ENCODE measurements around the gene FMN1. TPM values are rescaled to one million over a fixed set of nuclear protein-coding genes. Genes with fewer than 3 reads are reported as not detected.

The FMN1 gene
- total and polyA plus RNA-seq, 12 donors: 0.22 to 5.5 (median 3.3) TPM

DNA sequence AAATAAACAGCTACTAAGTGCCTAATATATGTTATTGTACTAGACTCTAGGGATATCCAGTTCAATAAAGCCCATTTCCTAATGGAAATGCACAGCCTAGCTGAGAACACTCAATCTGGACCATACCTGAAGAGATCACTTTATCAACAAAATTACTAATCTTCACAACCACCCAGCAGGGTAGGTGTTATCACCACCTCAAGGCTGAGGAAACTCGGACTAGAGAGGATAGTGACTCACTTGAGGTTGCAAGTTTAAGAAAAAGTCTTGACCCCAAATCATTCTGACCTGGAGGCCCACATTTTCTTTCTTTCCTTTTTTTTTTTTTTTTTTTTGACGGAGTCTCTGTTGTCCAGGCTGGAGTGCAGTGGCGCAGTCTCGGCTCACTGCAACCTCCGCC, 3.1 kb upstream of the FMN1 start:
- ATAC-seq: no peak
- intact Hi-C loops (cut with DNase I): no loop called here
- no peak overlapping the region for H3K4me3 ChIP-seq
- 79 to 85% methylated on average over 4 to 5 of the region's 5 CpGs for WGBS, 2 donors
- peaks cover 0 to 12% (median 6%) of the 10 kb centered on the region in 7 donors for H3K27me3 ChIP-seq
- H3K4me1 ChIP-seq: peaks cover 0 to 23% (median 5%) of the 10 kb centered on the region in 9 donors
- no peaks in the 10 kb centered on the region for H3K9me3 ChIP-seq
- no peak overlapping the region for H3K27ac ChIP-seq
- H3K36me3 ChIP-seq: no peaks in the 10 kb centered on the region
- TF ChIP-seq, protein P1, sequence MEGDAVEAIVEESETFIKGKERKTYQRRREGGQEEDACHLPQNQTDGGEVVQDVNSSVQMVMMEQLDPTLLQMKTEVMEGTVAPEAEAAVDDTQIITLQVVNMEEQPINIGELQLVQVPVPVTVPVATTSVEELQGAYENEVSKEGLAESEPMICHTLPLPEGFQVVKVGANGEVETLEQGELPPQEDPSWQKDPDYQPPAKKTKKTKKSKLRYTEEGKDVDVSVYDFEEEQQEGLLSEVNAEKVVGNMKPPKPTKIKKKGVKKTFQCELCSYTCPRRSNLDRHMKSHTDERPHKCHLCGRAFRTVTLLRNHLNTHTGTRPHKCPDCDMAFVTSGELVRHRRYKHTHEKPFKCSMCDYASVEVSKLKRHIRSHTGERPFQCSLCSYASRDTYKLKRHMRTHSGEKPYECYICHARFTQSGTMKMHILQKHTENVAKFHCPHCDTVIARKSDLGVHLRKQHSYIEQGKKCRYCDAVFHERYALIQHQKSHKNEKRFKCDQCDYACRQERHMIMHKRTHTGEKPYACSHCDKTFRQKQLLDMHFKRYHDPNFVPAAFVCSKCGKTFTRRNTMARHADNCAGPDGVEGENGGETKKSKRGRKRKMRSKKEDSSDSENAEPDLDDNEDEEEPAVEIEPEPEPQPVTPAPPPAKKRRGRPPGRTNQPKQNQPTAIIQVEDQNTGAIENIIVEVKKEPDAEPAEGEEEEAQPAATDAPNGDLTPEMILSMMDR (IDR thresholded peaks at IDR 0.05): no peak
- DNase-seq: no peak

DNA sequence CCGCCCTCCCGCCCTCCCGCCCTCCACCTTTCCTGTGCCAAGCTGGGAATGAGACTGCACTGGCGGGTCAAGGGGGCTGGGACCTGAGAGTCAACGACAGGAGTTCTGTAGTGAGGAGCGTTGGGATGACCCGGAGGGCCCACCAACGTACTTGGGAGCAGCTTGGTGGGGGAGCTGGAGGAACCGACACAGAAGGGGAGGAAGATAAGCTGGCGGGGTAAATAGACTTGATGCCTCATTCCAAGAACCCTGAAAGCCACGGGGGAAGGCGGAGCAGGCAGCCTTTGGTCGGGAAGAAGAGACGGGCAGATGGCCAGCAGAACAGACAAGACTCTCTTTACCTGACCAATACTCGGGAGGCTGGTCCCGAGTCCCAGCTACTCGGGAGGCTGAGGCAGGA, 277 bp downstream of the FMN1 start:
- no peaks in the 10 kb centered on the region for H3K36me3 ChIP-seq
- TF ChIP-seq, protein P1 (IDR thresholded peaks at IDR 0.05): no peak
- H3K27me3 ChIP-seq: peaks cover 0 to 18% (median 9%) of the 10 kb centered on the region in 7 donors
- ATAC-seq (peak in 1 of 8 donors; percentile 8), DNase-seq (no peak)
- H3K4me3 ChIP-seq: peak overlapping the region in 9 of 10 donors; percentile 18 to 65 (median 54)
- intact Hi-C loops (cut with DNase I): no loop called here
- peaks cover 0 to 12% (median 5%) of the 10 kb centered on the region in 9 donors for H3K4me1 ChIP-seq
- WGBS, 2 donors: 7 to 14% methylated on average over 17 of the region's 17 CpGs
- H3K9me3 ChIP-seq: no peaks in the 10 kb centered on the region
- no peak overlapping the region for H3K27ac ChIP-seq

DNA sequence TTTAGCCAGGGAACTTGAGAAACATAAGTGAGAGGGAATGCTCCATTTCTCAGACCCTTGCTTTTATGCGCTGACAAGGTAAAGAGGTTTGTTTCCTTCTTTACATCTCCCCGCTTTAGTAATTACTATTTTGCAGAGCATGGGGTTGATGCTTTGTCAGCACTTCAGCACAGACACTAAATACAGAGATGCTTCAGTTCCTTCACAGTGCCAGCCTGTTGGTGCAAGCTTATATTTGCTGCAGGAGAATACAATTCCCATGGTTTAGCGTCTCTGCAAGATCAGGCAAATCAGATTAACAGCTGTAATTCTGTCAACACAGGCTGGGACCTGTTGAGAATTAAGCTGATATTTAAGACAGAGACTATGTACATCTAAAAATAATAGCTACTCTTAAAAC, 2.9 kb downstream of the FMN1 start:
- TF ChIP-seq, protein P1 (IDR thresholded peaks at IDR 0.05): no peak
- ATAC-seq: no peak
- DNase-seq: no peak
- Histone ChIP-seq H3K27ac (no peak overlapping the region), H3K4me1 (peaks cover 0 to 14% (median 5%) of the 10 kb centered on the region in 9 donors), H3K36me3 (no peaks in the 10 kb centered on the region), H3K27me3 (peaks cover 0 to 18% (median 9%) of the 10 kb centered on the region in 7 donors), H3K9me3 (no peaks in the 10 kb centered on the region), H3K4me3 (no peak overlapping the region)
- intact Hi-C loops (cut with DNase I): loop anchor here in 1 of 10 donors (2.0 kb wide), 1 partner anchor 15 kb away; no protein-coding TSS in a partner anchor
- WGBS, 2 donors: 71 to 77% methylated on average over 3 of the region's 3 CpGs

DNA sequence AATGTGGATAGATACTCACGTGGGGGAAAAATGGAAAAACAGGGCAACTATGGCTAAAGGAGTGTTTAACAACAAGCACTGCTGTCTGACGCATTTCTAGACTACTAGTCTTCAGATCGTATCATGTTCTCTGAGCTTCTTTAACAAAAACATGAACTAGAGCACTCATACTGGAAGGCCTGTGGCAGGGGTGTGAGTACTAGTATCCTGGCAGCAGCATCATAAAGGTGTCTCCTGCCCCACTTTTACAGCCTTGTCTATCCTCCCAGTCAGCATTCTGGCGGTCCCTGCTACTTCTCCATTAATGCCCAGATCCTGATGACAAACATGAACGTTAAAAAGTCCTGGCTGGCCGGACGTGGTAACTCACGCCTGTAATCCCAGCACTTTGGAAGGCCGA, 4.0 kb downstream of the FMN1 start:
- intact Hi-C loops (cut with DNase I): loop anchor here in 1 of 10 donors (2.0 kb wide), 1 partner anchor 16 kb away; no protein-coding TSS in a partner anchor
- peaks cover 0 to 13% (median 5%) of the 10 kb centered on the region in 9 donors for H3K4me1 ChIP-seq
- ATAC-seq (no peak), DNase-seq (no peak)
- H3K27me3 ChIP-seq: peaks cover 0 to 18% (median 9%) of the 10 kb centered on the region in 7 donors
- WGBS, 2 donors: 86 to 91% methylated on average over 9 of the region's 9 CpGs
- no peaks in the 10 kb centered on the region for H3K9me3 ChIP-seq
- TF ChIP-seq, protein P1 (IDR thresholded peaks at IDR 0.05): no peak
- no peak overlapping the region for H3K4me3 ChIP-seq
- H3K27ac ChIP-seq: no peak overlapping the region
- no peaks in the 10 kb centered on the region for H3K36me3 ChIP-seq
